B cell (primary cell): ENCODE data around the gene PAX2.

Experiments used
- CTCF ChIP-seq: fragments of 200-600 bp; IDR thresholded peaks from one replicate; pipeline ENCODE4 v1.8.0; 2022; ENCODE audit warnings: antibody characterized with exemption, mild to moderate bottlenecking
- EZH2 ChIP-seq: IDR thresholded peaks from 2 replicates; pipeline ENCODE4 v1.6.1; 2012; ENCODE audit warnings: borderline replicate concordance, low read depth, mild to moderate bottlenecking, moderate library complexity, low read length; ENCODE audit not compliant: insufficient read depth, poor library complexity, severe bottlenecking

GRCh38 chr10:100737355-100738054, 7.9 kb upstream of the PAX2 start:
- no peak for TF ChIP-seq CTCF
- no peak for TF ChIP-seq EZH2
